H9 (cell line): ENCODE data around the gene NPAS3. TPM values are rescaled to one million over a fixed set of nuclear protein-coding genes. Genes with fewer than 3 reads are reported as not detected.

Source experiments
- DNase-seq: peaks from one replicate; pipeline ENCODE4 v3.0.0-alpha.2; 2017
- H2AFZ ChIP-seq: one replicate; pipeline ENCODE4 v1.6.1; 2013; ENCODE audit warnings: mild to moderate bottlenecking, low read length, control low read depth, moderate library complexity
- H2AK5ac ChIP-seq: 2 replicates; pipeline ENCODE4 v1.6.1; 2013; ENCODE audit warnings: low read length, control low read depth, mixed read lengths; ENCODE audit not compliant: insufficient read length
- H2BK120ac ChIP-seq: one replicate; pipeline ENCODE4 v1.6.1; 2013; ENCODE audit warnings: low read depth, mild to moderate bottlenecking, low read length, control low read depth, inconsistent platforms; ENCODE audit not compliant: poor library complexity, severe bottlenecking
- H2BK12ac ChIP-seq: 2 replicates; pipeline ENCODE4 v1.6.1; 2013; ENCODE audit warnings: low read length, control low read depth, mixed read lengths, low read depth; ENCODE audit not compliant: insufficient read length
- H2BK15ac ChIP-seq: 2 replicates; pipeline ENCODE4 v1.6.1; 2013; ENCODE audit warnings: low read depth, low read length, control low read depth
- H2BK20ac ChIP-seq: one replicate; pipeline ENCODE4 v1.6.1; 2013; ENCODE audit warnings: low read depth, mild to moderate bottlenecking, low read length, control low read depth, inconsistent platforms; ENCODE audit not compliant: poor library complexity, severe bottlenecking
- H2BK5ac ChIP-seq: 2 replicates; pipeline ENCODE4 v1.6.1; 2013; ENCODE audit warnings: low read length, control low read depth, mixed read lengths; ENCODE audit not compliant: insufficient read length
- H3K14ac ChIP-seq: 2 replicates; pipeline ENCODE4 v1.6.1; 2013; ENCODE audit warnings: low read length, control low read depth; ENCODE audit not compliant: insufficient read depth
- H3K18ac ChIP-seq: 2 replicates; pipeline ENCODE4 v1.6.1; 2013; ENCODE audit warnings: low read depth, mild to moderate bottlenecking, mixed read lengths, low read length, control low read depth; ENCODE audit not compliant: insufficient read length
- H3K23ac ChIP-seq: 2 replicates; pipeline ENCODE4 v1.6.1; 2013; ENCODE audit warnings: low read length, control low read depth, mixed read lengths, low read depth; ENCODE audit not compliant: insufficient read length
- H3K23me2 ChIP-seq: 2 replicates; pipeline ENCODE4 v1.6.1; 2013; ENCODE audit warnings: low read depth, mild to moderate bottlenecking, mixed read lengths, low read length, control low read depth; ENCODE audit not compliant: insufficient read length, poor library complexity, severe bottlenecking
- H3K27ac ChIP-seq: 2 replicates; pipeline ENCODE4 v1.5.1; 2013; ENCODE audit warnings: low read length, control low read depth, mixed read lengths, low read depth; ENCODE audit not compliant: insufficient read length
- H3K27me3 ChIP-seq: 2 replicates; pipeline ENCODE4 v1.6.1; 2013; ENCODE audit warnings: low read length, control low read depth, inconsistent platforms; ENCODE audit not compliant: insufficient read depth
- H3K4ac ChIP-seq: 2 replicates; pipeline ENCODE4 v1.6.1; 2013; ENCODE audit warnings: low read depth, mild to moderate bottlenecking, control low read depth, inconsistent platforms, low read length, moderate library complexity
- H3K4me1 ChIP-seq: 2 replicates; pipeline ENCODE4 v1.6.1; 2013; ENCODE audit warnings: low read length, control low read depth, inconsistent platforms; ENCODE audit not compliant: insufficient read depth
- H3K4me2 ChIP-seq: 2 replicates; pipeline ENCODE4 v1.6.1; 2013; ENCODE audit warnings: low read length, control low read depth, mixed read lengths; ENCODE audit not compliant: insufficient read length, insufficient read depth
- H3K56ac ChIP-seq: 2 replicates; pipeline ENCODE4 v1.6.1; 2013; ENCODE audit warnings: low read depth, mild to moderate bottlenecking, mixed read lengths, low read length, control low read depth; ENCODE audit not compliant: insufficient read length
- H3K79me1 ChIP-seq: 2 replicates; pipeline ENCODE4 v1.6.1; 2013; ENCODE audit warnings: low read depth, mild to moderate bottlenecking, moderate library complexity, low read length, control low read depth, inconsistent platforms; ENCODE audit not compliant: insufficient read depth, poor library complexity, severe bottlenecking
- H3K79me2 ChIP-seq: 2 replicates; pipeline ENCODE4 v1.6.1; 2013; ENCODE audit warnings: low read length, control low read depth, inconsistent platforms; ENCODE audit not compliant: insufficient read depth
- H3K9ac ChIP-seq: 2 replicates; pipeline ENCODE4 v1.6.1; 2013; ENCODE audit warnings: low read length, control low read depth, mixed read lengths; ENCODE audit not compliant: insufficient read length; ENCODE audit errors: extremely low read depth
- H3K9me3 ChIP-seq: one replicate; pipeline ENCODE4 v1.6.1; 2013; ENCODE audit warnings: low read depth, low read length, inconsistent platforms; ENCODE audit not compliant: control insufficient read depth
- H3T11ph ChIP-seq: one replicate; pipeline ENCODE4 v1.6.1; 2013; ENCODE audit warnings: mild to moderate bottlenecking, low read length, control low read depth, inconsistent platforms
- H4K20me1 ChIP-seq: one replicate; pipeline ENCODE4 v1.6.1; 2013; ENCODE audit not compliant: control insufficient read depth, insufficient read length, insufficient read depth
- H4K5ac ChIP-seq: 2 replicates; pipeline ENCODE4 v1.6.1; 2013; ENCODE audit warnings: low read depth, mild to moderate bottlenecking, mixed read lengths, low read length, control low read depth; ENCODE audit not compliant: insufficient read length
- H4K8ac ChIP-seq: replicated peaks from 2 replicates; pipeline ENCODE4 v1.6.1; 2013; ENCODE audit warnings: low read length, control low read depth, mixed read lengths, low read depth; ENCODE audit not compliant: insufficient read length
- H4K91ac ChIP-seq: 2 replicates; pipeline ENCODE4 v1.6.1; 2013; ENCODE audit warnings: low read depth, mild to moderate bottlenecking, moderate library complexity, mixed read lengths, low read length, control low read depth; ENCODE audit not compliant: insufficient read length
- H3K27ac Mint-ChIP-seq, 3 experiments: 2 replicates in 2 of 3; 3 replicates in 1 of 3; pipeline ENCODE4 v1.8.0; 2020 to 2021; ENCODE audit warnings: mixed read lengths in 3 of 3, mild to moderate bottlenecking in 1 of 3, moderate library complexity in 1 of 3
- H3K27me3 Mint-ChIP-seq: 2 replicates; pipeline ENCODE4 v1.8.0; 2021; ENCODE audit warnings: low read depth, mild to moderate bottlenecking, moderate library complexity, mixed read lengths
- H3K36me3 Mint-ChIP-seq, 3 experiments: 2 replicates in 2 of 3; 3 replicates in 1 of 3; pipeline ENCODE4 v1.8.0; 2020 to 2021; ENCODE audit warnings: low read depth in 3 of 3, mixed read lengths in 3 of 3; ENCODE audit not compliant: insufficient read depth in 1 of 3
- H3K4me1 Mint-ChIP-seq, 2 experiments: 2 replicates each; pipeline ENCODE4 v1.8.0; 2020; ENCODE audit warnings: mixed read lengths in 2 of 2
- H3K4me3 Mint-ChIP-seq, 2 experiments: 2 replicates in 1 of 2; 3 replicates in 1 of 2; pipeline ENCODE4 v1.8.0; 2020 to 2021; ENCODE audit warnings: mild to moderate bottlenecking in 2 of 2, mixed read lengths in 2 of 2, moderate library complexity in 1 of 2
- H3K9me3 Mint-ChIP-seq, 2 experiments: 2 replicates in 1 of 2; 3 replicates in 1 of 2; pipeline ENCODE4 v1.8.0; 2020; ENCODE audit warnings: mild to moderate bottlenecking in 2 of 2, mixed read lengths in 2 of 2, moderate library complexity in 1 of 2
- CTCF ChIP-seq: fragments of 200-600 bp; sonication (generic); conservative IDR thresholded peaks from 3 replicates; pipeline ENCODE4 v1.8.0; 2021; ENCODE audit warnings: antibody characterized with exemption, mild to moderate bottlenecking
- WGBS: extraction: QIAGEN DNeasy Blood & Tissue Kit; methylation state at CpG from one replicate; pipeline ENCODE4 v1.1.7; 2013; ENCODE audit warnings: missing lambda C conversion rate, low lambda C conversion rate, mixed read lengths; ENCODE audit not compliant: insufficient read length; ENCODE audit errors: extremely low coverage; 5-methylcytosine and 5-hydroxymethylcytosine counted together
- total RNA-seq: library from RNA; stranded (reverse); gene quantifications from 2 replicates; pipeline ENCODE4 v1.2.1, GENCODE V29; 2021

The NPAS3 gene
- total RNA-seq, 1 experiment from 2014 or later = 0.17 TPM

- Histone ChIP-seq H4K5ac (no peak overlapping the region), H3K27ac (no peak overlapping the region), H3K9ac (no peak overlapping the region), H4K8ac (no peak overlapping the region), H3K14ac (no peak overlapping the region), H2BK12ac (no peak overlapping the region), H3K9me3 (no peaks in the 10 kb centered on the region), H2BK120ac (no peak overlapping the region), H2AFZ (no peak overlapping the region), H2BK15ac (no peak overlapping the region), H3K18ac (no peak overlapping the region), H2BK20ac (no peak overlapping the region), H3K4me1 (no peaks in the 10 kb centered on the region), H3K4ac (no peak overlapping the region), H3K23ac (no peak overlapping the region), H3K27me3 (no peaks in the 10 kb centered on the region), H4K91ac (no peak overlapping the region), H3T11ph (no peak overlapping the region), H3K79me2 (no peaks in the 10 kb centered on the region), H3K23me2 (no peaks in the 10 kb centered on the region), H3K4me2 (no peak overlapping the region), H2AK5ac (no peak overlapping the region), H4K20me1 (no peaks in the 10 kb centered on the region), H3K79me1 (no peaks in the 10 kb centered on the region), H2BK5ac (no peak overlapping the region), H3K56ac (no peak overlapping the region)
- peaks cover 5 to 16% (median 6%) of the 10 kb centered on the region in 3 experiments; a peak in 5 of 7 replicates for H3K36me3 Mint-ChIP-seq
- no peaks in the 10 kb centered on the region for H3K4me1 Mint-ChIP-seq
- no peak overlapping the region for H3K4me3 Mint-ChIP-seq
- H3K9me3 Mint-ChIP-seq = peaks cover 10 to 11% of the 10 kb centered on the region in 2 experiments
- DNase-seq = no peak
- H3K27ac Mint-ChIP-seq = no peak overlapping the region; a peak in 1 of 7 replicates
- H3K27me3 Mint-ChIP-seq = no peaks in the 10 kb centered on the region
- no peak for TF ChIP-seq CTCF
- no CpG with 5 or more reads among the region's 4 CpGs for WGBS
Observed at GRCh38 chr14:33335366-33335765, 396.7 kb downstream of the NPAS3 start.
